RWPE1 (cell line): ENCODE data around the gene CPED1.

ENCODE experiments used
- CTCF ChIA-PET: fragments of 350-600 bp; sonication (Branson Sonifier 250); formaldehyde crosslinking; extraction: SDS; loops from one replicate; lab custom pipeline; 2021; lab: Yijun Ruan, JAX
- POLR2A ChIA-PET: fragments of 400-600 bp; formaldehyde crosslinking; extraction: SDS; loops from one replicate; lab custom pipeline; 2020; ENCODE audit warnings: antibody characterized with exemption; ENCODE audit not compliant: low non-redundant PET; lab: Yijun Ruan, JAX
- DNase-seq: peaks from one replicate; pipeline ENCODE4 v3.0.0; 2012; ENCODE audit warnings: low spot score
- H3K27ac ChIP-seq: fragments of 450-650 bp; 2 replicates; pipeline ENCODE4 v1.5.1; 2017
- CTCF ChIP-seq: fragments of 450-650 bp; conservative IDR thresholded peaks from 2 replicates; pipeline ENCODE4 v1.5.1; 2017; ENCODE audit warnings: low read depth, mild to moderate bottlenecking

The CPED1 gene

GRCh38 chr7:121329191-121330052 lies 340.9 kb downstream of the CPED1 start:
- H3K27ac ChIP-seq: no peak overlapping the region
- TF ChIP-seq CTCF: no peak
- no peak for DNase-seq
- POLR2A ChIA-PET: no interaction called here
- CTCF ChIA-PET: interaction anchor here (0.6 to 1.4 kb wide), 5 partner anchors 25 to 657 kb away, joined by 3 to 5 read pairs (median 3); no protein-coding TSS in a partner anchor

- TF ChIP-seq CTCF: no peak
- H3K27ac ChIP-seq: no peak overlapping the region
- ChIA-PET CTCF (interaction anchor here (0.6 to 1.4 kb wide), 4 partner anchors 25 to 390 kb away, joined by 3 to 5 read pairs (median 3); partner anchors contain the start of gene FAM3C), POLR2A (interaction anchor here (0.7 kb wide), 1 partner anchor 15 kb away, joined by 7 read pairs; no protein-coding TSS in a partner anchor)
- no peak for DNase-seq
Observed at GRCh38 chr7:121330053-121330833, 341.7 kb downstream of the CPED1 start.

GRCh38 chr7:121331048-121331447 lies 342.5 kb downstream of the CPED1 start:
- no peak overlapping the region for H3K27ac ChIP-seq
- ChIA-PET CTCF (interaction anchor here (0.8 to 0.9 kb wide), 2 partner anchors 95 to 174 kb away, joined by 3 to 4 read pairs; no protein-coding TSS in a partner anchor), POLR2A (interaction anchor here (0.7 kb wide), 1 partner anchor 14 kb away, joined by 7 read pairs; no protein-coding TSS in a partner anchor)
- DNase-seq: no peak
- no peak for TF ChIP-seq CTCF

GRCh38 chr7:121331574-121331973 lies 343.1 kb downstream of the CPED1 start:
- ChIA-PET CTCF (interaction anchor here (0.8 to 0.9 kb wide), 2 partner anchors 96 to 174 kb away, joined by 3 to 4 read pairs; no protein-coding TSS in a partner anchor), POLR2A (no interaction called here)
- H3K27ac ChIP-seq: no peak overlapping the region
- no peak for TF ChIP-seq CTCF
- DNase-seq: no peak

GRCh38 chr7:121334376-121334775 lies 345.9 kb downstream of the CPED1 start:
- TF ChIP-seq CTCF: no peak
- DNase-seq: no peak
- POLR2A ChIA-PET: no interaction called here
- CTCF ChIA-PET: no interaction called here
- H3K27ac ChIP-seq: no peak overlapping the region

GRCh38 chr7:121334875-121335648 lies 346.6 kb downstream of the CPED1 start:
- H3K27ac ChIP-seq: no peak overlapping the region
- no peak for DNase-seq
- ChIA-PET POLR2A (no interaction called here), CTCF (no interaction called here)
- no peak for TF ChIP-seq CTCF
